Measurements from ENCODE around the gene POMT1.

Gene POMT1

DNA sequence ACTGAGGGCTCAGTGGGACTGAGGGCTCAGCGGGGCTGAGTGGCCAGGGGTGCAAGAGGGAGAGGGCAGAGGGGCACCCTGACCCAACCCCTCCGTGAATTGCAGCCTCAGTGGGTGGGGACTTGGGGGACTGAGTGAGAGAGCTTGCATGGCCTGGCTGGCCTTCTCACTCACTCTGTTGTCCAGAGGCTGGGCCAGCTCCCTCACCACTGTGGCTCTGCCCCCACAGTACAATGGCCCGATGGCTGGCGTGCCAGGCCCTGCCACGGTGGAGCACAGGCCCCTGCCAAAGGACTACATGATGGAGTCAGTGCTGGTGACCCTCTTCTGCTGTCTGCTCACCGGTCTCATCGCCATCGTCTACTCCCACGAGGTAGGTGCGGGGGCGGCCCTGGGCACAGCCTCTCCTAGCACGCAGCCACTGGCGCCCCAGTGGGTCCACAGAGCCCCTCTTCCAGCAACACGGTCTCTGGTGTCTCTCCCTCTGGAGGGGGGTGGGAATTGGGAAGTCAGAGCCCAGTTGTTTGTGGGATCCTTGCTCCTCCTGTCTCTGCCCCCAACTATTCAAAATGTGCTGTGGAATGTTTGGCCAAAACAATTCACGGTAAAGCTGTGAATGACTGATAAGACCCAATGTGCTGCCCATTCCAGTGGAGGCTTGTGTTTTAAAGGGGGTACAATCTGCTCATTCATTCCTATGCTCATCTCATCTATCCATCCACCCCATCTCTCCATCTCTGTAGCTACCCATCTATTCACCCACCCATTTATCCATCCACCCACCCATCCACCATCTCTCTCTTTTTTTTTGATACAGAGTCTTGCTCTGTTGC, 53.3 kb downstream of the POMT1 start:
- no peak for DNase-seq

DNA sequence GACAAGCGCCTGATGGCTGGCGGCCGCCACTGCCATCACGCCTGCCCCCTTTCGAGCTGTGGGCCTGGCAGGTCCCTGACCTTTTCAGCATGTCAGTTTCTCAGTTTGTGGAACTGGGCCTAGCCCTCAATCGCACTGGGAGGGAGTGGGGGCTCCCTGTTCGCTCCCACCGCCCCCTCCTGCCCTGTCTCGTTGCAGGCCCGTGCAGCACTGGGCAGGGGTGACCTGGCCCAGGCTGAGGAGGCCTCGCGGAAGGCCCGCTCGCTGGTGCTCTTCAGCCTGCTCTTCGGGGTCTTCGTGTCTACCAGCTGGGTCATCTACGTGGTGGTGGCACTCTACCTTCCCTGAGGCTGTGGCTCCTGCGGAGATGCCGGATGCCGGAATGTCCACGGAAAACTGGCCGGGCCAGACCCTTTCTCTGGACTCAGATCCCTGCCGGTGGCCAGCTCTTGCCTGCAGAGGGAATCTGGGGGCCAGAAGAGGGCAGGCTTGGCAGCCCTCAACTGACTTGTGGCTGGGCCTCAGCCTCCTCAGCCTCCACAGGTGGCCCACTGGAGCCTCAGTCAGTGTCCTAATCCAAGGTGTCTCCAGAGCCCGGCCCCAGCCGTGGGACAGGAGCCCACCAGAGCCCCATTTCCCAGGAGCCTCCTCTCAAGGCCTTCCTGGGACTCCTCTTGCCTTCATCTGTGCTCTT, 55.3 kb downstream of the POMT1 start:
- DNase-seq = no peak

DNA sequence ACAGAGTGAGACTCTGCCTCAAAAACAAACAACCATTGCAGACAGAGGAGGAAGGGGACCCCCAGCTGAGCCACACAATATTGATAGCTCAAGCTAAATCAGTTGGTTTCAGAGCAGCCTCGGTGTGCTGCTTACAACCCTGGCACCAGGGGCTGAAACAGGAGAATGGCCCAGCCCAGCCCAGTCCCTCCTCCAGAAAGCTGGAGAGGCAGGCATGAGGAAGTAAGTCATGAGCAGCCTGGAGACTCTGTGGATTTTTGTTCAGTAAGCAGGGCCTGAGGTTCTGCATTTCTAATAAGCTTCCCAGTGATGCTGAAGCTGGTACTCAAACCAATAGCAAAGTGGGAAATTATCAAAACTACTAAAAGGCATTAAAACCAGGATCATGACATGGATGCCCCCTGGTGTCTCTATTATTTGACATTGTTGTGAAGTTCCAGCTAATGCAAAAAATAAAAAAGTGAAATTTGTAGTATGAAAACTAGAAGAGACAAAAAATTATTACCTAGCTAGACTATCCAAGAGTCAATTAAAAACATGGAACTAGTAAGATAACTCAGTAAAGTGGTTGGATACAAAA, 56.8 kb downstream of the POMT1 start:
- peak; percentile 19 for DNase-seq

DNA sequence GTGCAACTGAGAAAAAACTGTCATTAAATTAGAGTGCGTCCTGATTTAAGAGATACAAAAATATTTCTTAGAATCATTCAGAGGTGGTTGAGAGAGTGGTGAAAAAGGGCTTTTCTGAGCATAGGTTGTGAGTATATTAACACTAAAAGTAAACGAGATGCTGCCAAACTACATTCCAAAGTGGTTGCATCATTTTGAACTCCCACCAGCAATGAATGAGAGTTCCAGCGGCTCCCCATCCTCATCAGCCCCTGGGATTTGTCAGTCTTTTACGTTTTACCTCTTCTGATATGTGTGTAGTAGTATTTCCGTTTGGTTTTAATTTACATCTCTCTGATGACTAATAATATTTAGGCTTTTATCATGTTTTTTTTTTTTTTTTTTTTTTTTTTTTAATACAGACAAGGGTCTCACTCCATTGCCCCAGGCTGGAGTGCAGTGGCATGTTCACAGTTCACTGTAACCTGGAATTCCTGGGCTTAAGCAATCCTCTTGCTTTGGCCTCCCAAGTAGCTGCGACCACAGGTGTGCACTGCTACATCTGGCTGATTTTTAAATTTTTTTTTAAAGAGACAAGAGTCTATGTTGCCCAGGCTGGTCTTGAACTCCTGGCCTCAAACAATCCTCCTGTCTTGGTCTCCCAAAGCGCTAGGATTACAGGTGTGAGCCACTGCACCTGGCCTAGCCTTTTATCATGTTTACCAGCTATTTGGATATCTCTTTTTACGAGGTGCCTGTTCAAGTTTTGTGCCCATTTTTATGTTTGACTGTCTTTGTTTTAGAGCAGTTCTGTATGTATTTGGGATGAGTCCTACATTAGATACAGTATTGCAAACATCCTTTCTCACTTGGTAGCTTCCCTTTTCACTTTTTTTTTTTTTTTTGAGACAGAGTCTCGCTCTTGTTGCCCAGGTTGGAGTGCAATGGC, 59.6 kb downstream of the POMT1 start:
- no peak for DNase-seq

DNA sequence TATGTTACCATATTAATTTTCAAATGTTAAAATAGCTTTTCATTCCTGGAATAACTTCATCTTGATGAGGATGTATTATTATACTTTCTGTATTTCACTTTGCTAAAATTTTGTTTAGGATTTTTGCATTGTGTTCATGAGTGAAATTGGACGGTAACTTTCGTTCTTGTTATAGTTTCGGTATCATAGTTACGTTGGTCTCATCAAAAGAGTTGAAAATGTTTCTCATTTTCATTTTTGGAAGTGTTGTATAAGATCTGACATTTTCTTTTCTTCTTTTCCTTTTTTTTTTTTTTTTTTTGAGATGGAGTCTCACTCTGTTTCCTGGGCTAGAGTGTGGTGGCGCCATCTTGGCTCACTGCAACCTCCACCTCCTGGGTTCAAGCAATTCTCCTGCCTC, 62.7 kb downstream of the POMT1 start:
- no peak for DNase-seq

DNA sequence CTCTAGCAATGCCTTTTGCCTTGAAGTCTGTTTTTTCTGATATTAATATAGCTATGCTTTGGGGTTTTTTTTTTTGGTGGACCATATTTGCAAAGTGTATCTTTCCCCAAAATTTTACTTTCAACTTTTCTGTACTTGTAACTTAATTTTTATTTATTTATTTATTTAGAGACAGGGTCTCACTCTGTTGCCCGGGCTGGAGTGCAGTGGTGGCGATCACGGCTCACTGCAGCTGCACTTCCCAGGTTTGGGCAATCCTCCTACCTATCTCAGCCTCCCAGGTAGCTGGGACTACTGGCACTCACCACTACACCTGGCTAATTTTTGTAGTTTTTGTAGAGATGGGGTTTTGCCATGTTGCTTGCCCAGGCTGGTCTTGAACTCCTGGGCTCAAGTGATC, 63.4 kb downstream of the POMT1 start:
- no peak for DNase-seq

DNA sequence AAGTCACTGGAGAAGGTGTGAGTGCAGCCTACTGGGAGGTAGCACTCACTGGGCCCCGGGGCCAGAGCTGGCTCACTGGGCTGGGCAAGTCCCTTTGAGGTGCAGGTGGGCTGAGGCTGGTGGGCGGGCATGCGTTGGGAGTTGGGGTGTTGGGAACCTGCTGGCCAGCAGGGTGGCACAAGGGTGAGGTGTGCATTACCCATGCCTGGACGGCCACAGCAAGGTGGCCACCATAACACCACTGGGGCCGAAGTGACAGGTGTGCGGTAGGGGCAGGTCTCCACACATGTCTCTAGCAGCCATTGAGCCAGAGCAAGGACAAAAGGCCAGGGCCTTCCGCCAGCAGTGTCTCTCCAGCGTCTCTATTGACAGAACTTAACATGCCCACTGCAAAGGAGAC, 65.2 kb downstream of the POMT1 start:
- no peak for DNase-seq

All from inflammatory macrophage treated with lipopolysaccharide for 4 hours (primary cell).